Activated CD8-positive, alpha-beta T cell treated with anti-CD3 and anti-CD28 coated beads for 36 hours (primary cell): ENCODE measurements around the gene TMEM108. TPM values are rescaled to one million over a fixed set of nuclear protein-coding genes. Genes with fewer than 3 reads are reported as not detected.

Experiments
- ATAC-seq: fragments of 200-7000 bp; cut with Tn5 transposase; one replicate; pipeline ENCODE4 v1.10.0; 2021; ENCODE audit warnings: mild to moderate bottlenecking, moderate library complexity
- CTCF ChIA-PET: fragments of 350-600 bp; sonication (Branson Sonifier 250); formaldehyde crosslinking; loops from one replicate; lab custom pipeline; 2021; ENCODE audit warnings: antibody characterized with exemption; lab: Charles Lee
- POLR2A ChIA-PET: fragments of 350-600 bp; sonication (Branson Sonifier 250); formaldehyde crosslinking; loops from one replicate; lab custom pipeline; 2021; ENCODE audit warnings: antibody characterized with exemption; lab: Charles Lee
- DNase-seq: peaks from one replicate; pipeline ENCODE4 v3.0.0-alpha.2; 2020
- H3K27ac Mint-ChIP-seq: one replicate; pipeline ENCODE4 v1.8.0; 2021; ENCODE audit warnings: mild to moderate bottlenecking, mixed read lengths
- H3K27me3 Mint-ChIP-seq: one replicate; pipeline ENCODE4 v1.8.0; 2021; ENCODE audit warnings: mixed read lengths
- H3K36me3 Mint-ChIP-seq: one replicate; pipeline ENCODE4 v1.8.0; 2021; ENCODE audit warnings: low read depth, mixed read lengths
- H3K4me1 Mint-ChIP-seq: one replicate; pipeline ENCODE4 v1.8.0; 2021; ENCODE audit warnings: low read depth, mixed read lengths
- H3K4me3 Mint-ChIP-seq: one replicate; pipeline ENCODE4 v1.8.0; 2021; ENCODE audit warnings: mild to moderate bottlenecking, moderate library complexity, mixed read lengths
- H3K9me3 Mint-ChIP-seq: one replicate; pipeline ENCODE4 v1.8.0; 2021; ENCODE audit warnings: mixed read lengths
- intact Hi-C: fragments of 100-400 bp; cut with micrococcal nuclease; formaldehyde crosslinking; loops from one replicate; pipeline ENCODE4 v1.10.0; 2022
- total RNA-seq, 2 experiments: library from RNA; stranded (reverse); gene quantifications; one replicate each; pipeline ENCODE4 v1.2.3, GENCODE V29; 2021
- TF ChIP-seq, protein P1 (sequence below): fragments of 200-600 bp; IDR thresholded peaks from one replicate; pipeline ENCODE4 v1.8.0; 2022; ENCODE audit warnings: antibody characterized with exemption, mild to moderate bottlenecking

TMEM108 gene
- total RNA-seq, 2 experiments from 2014 or later: not detected

DNA sequence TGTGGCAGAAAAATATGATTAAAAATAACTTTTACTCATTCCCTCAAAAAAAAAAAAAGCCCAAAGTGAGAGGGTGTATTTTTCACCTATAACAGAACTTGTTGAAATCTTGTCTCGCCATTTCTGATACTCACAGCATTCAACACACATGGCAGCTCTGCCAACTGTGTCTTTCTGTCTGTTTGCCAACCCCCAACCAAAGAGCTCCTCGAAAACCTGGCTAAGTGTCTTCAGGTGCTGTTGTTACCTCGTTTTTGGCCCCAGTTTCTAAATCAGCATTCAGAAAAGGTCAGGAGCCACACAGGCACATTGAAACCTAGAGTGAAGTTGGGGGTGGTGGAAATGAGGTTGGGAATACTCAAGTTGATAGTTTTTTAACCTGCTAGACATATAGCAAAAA, 123.5 kb downstream of the TMEM108 start:
- no peak for ATAC-seq
- Mint-ChIP-seq H3K27ac (no peak overlapping the region), H3K9me3 (no peaks in the 10 kb centered on the region), H3K4me1 (no peaks in the 10 kb centered on the region), H3K27me3 (peaks cover 1% of the 10 kb centered on the region), H3K36me3 (no peaks in the 10 kb centered on the region), H3K4me3 (no peak overlapping the region)
- TF ChIP-seq, protein P1, sequence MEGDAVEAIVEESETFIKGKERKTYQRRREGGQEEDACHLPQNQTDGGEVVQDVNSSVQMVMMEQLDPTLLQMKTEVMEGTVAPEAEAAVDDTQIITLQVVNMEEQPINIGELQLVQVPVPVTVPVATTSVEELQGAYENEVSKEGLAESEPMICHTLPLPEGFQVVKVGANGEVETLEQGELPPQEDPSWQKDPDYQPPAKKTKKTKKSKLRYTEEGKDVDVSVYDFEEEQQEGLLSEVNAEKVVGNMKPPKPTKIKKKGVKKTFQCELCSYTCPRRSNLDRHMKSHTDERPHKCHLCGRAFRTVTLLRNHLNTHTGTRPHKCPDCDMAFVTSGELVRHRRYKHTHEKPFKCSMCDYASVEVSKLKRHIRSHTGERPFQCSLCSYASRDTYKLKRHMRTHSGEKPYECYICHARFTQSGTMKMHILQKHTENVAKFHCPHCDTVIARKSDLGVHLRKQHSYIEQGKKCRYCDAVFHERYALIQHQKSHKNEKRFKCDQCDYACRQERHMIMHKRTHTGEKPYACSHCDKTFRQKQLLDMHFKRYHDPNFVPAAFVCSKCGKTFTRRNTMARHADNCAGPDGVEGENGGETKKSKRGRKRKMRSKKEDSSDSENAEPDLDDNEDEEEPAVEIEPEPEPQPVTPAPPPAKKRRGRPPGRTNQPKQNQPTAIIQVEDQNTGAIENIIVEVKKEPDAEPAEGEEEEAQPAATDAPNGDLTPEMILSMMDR: no peak
- POLR2A ChIA-PET: no interaction called here
- intact Hi-C loops: no loop called here
- CTCF ChIA-PET: no interaction called here
- no peak for DNase-seq

DNA sequence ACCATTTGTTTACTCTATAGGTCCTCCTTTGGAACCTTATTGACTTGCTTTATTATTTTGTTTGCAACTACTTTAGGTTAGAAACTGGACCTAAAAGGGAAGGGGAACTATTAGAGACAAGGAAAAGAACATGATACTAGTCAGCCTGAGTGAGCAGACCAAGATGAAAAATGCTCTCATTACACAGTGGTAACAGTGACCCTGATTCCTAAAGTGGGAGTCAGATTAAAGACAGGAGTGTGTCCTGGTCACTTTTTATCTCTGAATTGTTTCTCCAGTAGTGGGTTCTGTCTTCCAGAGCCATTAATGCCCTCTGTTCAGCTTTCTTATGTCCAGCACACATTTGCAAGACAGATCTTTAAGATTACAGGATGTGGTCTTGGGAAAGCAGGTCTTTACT, 124.1 kb downstream of the TMEM108 start:
- DNase-seq: no peak
- intact Hi-C loops: no loop called here
- Mint-ChIP-seq H3K4me1 (no peaks in the 10 kb centered on the region), H3K4me3 (no peak overlapping the region), H3K9me3 (peaks cover 3% of the 10 kb centered on the region), H3K27me3 (peaks cover 1% of the 10 kb centered on the region), H3K27ac (no peak overlapping the region), H3K36me3 (no peaks in the 10 kb centered on the region)
- ATAC-seq: no peak
- CTCF ChIA-PET: no interaction called here
- POLR2A ChIA-PET: no interaction called here
- TF ChIP-seq, protein P1: no peak

DNA sequence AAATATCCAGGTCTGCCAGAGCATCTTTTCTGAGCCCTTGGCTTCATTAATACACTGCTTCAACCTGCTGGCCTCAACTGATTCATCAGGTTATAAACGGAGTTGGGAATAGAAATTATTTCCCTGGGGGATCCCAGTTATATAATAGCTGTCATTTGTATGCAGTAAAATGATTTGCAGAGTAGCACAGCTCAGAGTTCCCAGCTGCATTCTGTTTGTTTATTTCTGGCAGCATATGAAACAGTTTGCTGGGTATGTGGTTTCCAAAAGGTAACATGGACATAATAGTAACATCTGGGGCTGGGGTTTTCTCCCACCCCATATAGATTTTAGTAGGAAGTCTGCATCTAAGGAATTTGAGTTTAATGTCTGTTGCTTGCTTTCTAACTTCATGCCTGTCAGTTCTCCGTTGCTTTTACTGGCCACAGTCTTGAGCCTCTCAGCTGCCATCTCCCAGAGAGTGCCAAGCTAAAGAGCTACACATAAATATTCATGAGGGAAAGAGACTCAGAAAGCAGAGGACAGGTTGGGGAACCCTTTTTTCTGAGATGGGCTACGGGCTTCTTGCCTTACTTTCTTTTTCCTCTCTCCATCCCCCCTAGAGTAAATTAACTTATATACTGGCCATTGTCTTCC, 124.6 kb downstream of the TMEM108 start:
- CTCF ChIA-PET: no interaction called here
- ATAC-seq (no peak), DNase-seq (no peak)
- H3K27ac Mint-ChIP-seq: no peak overlapping the region
- POLR2A ChIA-PET: no interaction called here
- H3K36me3 Mint-ChIP-seq: no peaks in the 10 kb centered on the region
- TF ChIP-seq, protein P1: no peak
- peaks cover 3% of the 10 kb centered on the region for H3K9me3 Mint-ChIP-seq
- no peaks in the 10 kb centered on the region for H3K4me1 Mint-ChIP-seq
- intact Hi-C loops: no loop called here
- H3K27me3 Mint-ChIP-seq: peaks cover 1% of the 10 kb centered on the region
- H3K4me3 Mint-ChIP-seq: no peak overlapping the region

DNA sequence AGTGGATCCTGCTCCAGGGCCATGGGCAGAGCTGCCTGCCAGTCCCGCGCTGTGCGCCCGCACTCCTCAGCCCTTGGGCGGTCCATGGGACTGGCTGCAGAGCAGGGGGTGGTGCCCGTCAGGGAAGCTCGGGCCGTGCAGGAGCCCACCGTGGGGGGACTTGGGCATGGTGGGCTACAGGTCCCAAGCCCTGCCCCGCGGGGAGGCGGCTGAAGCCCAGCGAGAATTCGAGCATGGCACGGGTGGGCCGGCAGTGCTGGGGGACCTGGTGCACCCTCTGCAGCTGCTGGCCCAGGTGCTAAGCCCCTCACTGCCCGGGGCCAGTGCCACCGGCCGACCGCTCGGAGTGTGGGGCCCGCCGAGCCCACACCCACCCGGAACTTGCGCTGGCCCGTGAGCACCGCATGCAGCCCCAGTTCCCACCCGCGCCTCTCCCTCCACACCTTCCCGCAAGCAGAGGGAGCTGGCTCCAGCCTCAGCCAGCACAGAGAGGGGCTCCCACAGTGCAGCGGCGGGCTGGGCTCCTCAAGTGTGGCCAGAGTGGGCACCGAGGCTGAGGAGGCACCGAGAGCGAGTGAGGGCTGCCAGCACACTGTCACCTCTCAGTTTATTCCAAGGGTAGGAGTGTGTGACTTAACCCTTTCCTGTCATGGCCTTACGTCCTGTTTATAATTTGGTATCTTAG, 129.3 kb downstream of the TMEM108 start:
- TF ChIP-seq, protein P1: no peak
- ChIA-PET POLR2A (no interaction called here), CTCF (no interaction called here)
- DNase-seq: no peak
- H3K4me1 Mint-ChIP-seq: no peaks in the 10 kb centered on the region
- H3K27ac Mint-ChIP-seq: no peak overlapping the region
- ATAC-seq: no peak
- peaks cover 3% of the 10 kb centered on the region for H3K9me3 Mint-ChIP-seq
- intact Hi-C loops: no loop called here
- peaks cover 1% of the 10 kb centered on the region for H3K27me3 Mint-ChIP-seq
- no peak overlapping the region for H3K4me3 Mint-ChIP-seq
- no peaks in the 10 kb centered on the region for H3K36me3 Mint-ChIP-seq

DNA sequence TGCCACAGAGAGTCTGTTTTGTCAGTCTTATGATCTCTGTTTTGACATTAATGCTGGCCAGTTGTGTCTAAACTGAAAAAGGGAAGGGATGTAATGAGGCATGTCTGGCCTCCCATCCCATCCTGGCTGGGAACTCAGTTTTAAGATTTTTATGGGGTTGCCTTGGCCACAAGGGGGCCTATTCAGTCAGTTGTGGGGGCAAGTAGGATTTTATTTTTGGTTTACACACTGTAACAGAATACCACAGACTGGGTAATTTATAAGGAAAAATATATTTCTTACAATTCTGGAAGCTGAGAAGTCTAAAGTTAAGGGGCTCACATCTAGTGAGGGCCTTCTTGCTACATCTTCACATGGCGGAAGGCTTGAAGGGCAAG, 129.8 kb downstream of the TMEM108 start:
- H3K27me3 Mint-ChIP-seq: peaks cover 1% of the 10 kb centered on the region
- H3K27ac Mint-ChIP-seq: no peak overlapping the region
- H3K9me3 Mint-ChIP-seq: peaks cover 3% of the 10 kb centered on the region
- intact Hi-C loops: no loop called here
- DNase-seq: no peak
- H3K36me3 Mint-ChIP-seq: no peaks in the 10 kb centered on the region
- ChIA-PET POLR2A (no interaction called here), CTCF (no interaction called here)
- ATAC-seq: no peak
- no peak overlapping the region for H3K4me3 Mint-ChIP-seq
- H3K4me1 Mint-ChIP-seq: no peaks in the 10 kb centered on the region
- TF ChIP-seq, protein P1: no peak
